SU-DHL-6 (cell line): ENCODE results near the gene GIT2.

Source experiments
- H2AFZ ChIP-seq: fragments of 200-600 bp; sonication (generic); 2 replicates; pipeline ENCODE4 v1.6.1; 2014; ENCODE audit warnings: low read depth, mild to moderate bottlenecking, moderate library complexity, mixed read lengths, antibody characterized with exemption, low read length; ENCODE audit not compliant: severe bottlenecking
- H3F3A ChIP-seq: fragments of 200-600 bp; shearing (Covaris generic); 2 replicates; pipeline ENCODE4 v1.6.0; 2016; ENCODE audit warnings: antibody characterized with exemption, mild to moderate bottlenecking; ENCODE audit not compliant: insufficient read depth
- H3K27ac ChIP-seq: fragments of 200-600 bp; sonication (generic); 2 replicates; pipeline ENCODE4 v1.5.1; 2016; ENCODE audit warnings: low read depth, mild to moderate bottlenecking, low read length, moderate library complexity, mixed read lengths
- H3K27me3 ChIP-seq: fragments of 200-600 bp; sonication (generic), shearing (Covaris generic); 2 replicates; pipeline ENCODE4 v1.6.0; 2014; ENCODE audit warnings: mild to moderate bottlenecking, low read length
- H3K36me3 ChIP-seq: fragments of 200-600 bp; sonication (generic); 2 replicates; pipeline ENCODE4 v1.6.1; 2014; ENCODE audit warnings: mild to moderate bottlenecking, low read length, mixed read lengths
- H3K4me2 ChIP-seq: fragments of 300-600, 200-600 bp; shearing (Covaris generic), sonication (generic); 2 replicates; pipeline ENCODE4 v1.6.0; 2014; ENCODE audit warnings: low read length, low read depth, mild to moderate bottlenecking; ENCODE audit not compliant: poor library complexity, severe bottlenecking
- H3K4me3 ChIP-seq: fragments of 200-600 bp; sonication (generic); 2 replicates; pipeline ENCODE4 v1.5.1; 2014; ENCODE audit warnings: antibody characterized with exemption, low read length, mild to moderate bottlenecking, mixed read lengths; ENCODE audit not compliant: insufficient read depth, poor library complexity, severe bottlenecking
- H3K79me2 ChIP-seq: fragments of 200-600 bp; sonication (generic); 2 replicates; pipeline ENCODE4 v1.6.1; 2014; ENCODE audit warnings: mild to moderate bottlenecking, low read length, moderate library complexity; ENCODE audit not compliant: insufficient read depth
- H3K9ac ChIP-seq: fragments of 200-600 bp; sonication (generic); 2 replicates; pipeline ENCODE4 v1.7.0; 2014; ENCODE audit warnings: mild to moderate bottlenecking, low read length
- H3K9me2 ChIP-seq: fragments of 200-600 bp; sonication (generic); replicated peaks from 2 replicates; pipeline ENCODE4 v1.6.1; 2014; ENCODE audit warnings: low read length; ENCODE audit not compliant: insufficient read depth
- H3K9me3 ChIP-seq: fragments of 200-600 bp; sonication (generic); 2 replicates; pipeline ENCODE4 v1.6.1; 2014; ENCODE audit warnings: low read length, mixed read lengths; ENCODE audit not compliant: insufficient read depth
- H4K20me1 ChIP-seq: fragments of 200-600 bp; sonication (generic); 2 replicates; pipeline ENCODE4 v1.6.1; 2014; ENCODE audit warnings: low read depth, mild to moderate bottlenecking, antibody characterized with exemption, low read length, moderate library complexity, mixed read lengths
- CTCF ChIP-seq: fragments of 200-600 bp; sonication (generic); IDR thresholded peaks from one replicate; pipeline ENCODE4 v1.5.1; 2017; ENCODE audit warnings: antibody characterized with exemption, mild to moderate bottlenecking, low read length, moderate library complexity; ENCODE audit not compliant: insufficient read depth, poor library complexity, severe bottlenecking
- EZH2phosphoT487 ChIP-seq: fragments of 200-600 bp; sonication (generic), shearing (Covaris generic); conservative IDR thresholded peaks from 2 replicates; pipeline ENCODE4 v1.6.1; 2018; ENCODE audit warnings: mild to moderate bottlenecking, antibody characterized with exemption, low read length, moderate library complexity, mixed read lengths

The GIT2 gene

GRCh38 chr12:109958374-109958773, 37.8 kb downstream of the GIT2 start:
- Histone ChIP-seq H3K9me3 (no peaks in the 10 kb centered on the region), H3K9ac (no peak overlapping the region), H2AFZ (no peak overlapping the region), H3K4me3 (no peak overlapping the region), H3K36me3 (peaks cover 31% of the 10 kb centered on the region), H3K79me2 (no peaks in the 10 kb centered on the region), H3F3A (no peaks in the 10 kb centered on the region), H4K20me1 (no peaks in the 10 kb centered on the region), H3K27ac (no peak overlapping the region), H3K4me2 (no peak overlapping the region), H3K27me3 (no peaks in the 10 kb centered on the region), H3K9me2 (no peaks in the 10 kb centered on the region)
- no peak for TF ChIP-seq EZH2phosphoT487
- TF ChIP-seq CTCF, result no peak

- Histone ChIP-seq H3K9me3 (no peaks in the 10 kb centered on the region), H4K20me1 (no peaks in the 10 kb centered on the region), H3K36me3 (peaks cover 36% of the 10 kb centered on the region), H3K4me2 (no peak overlapping the region), H3K27ac (no peak overlapping the region), H3K79me2 (no peaks in the 10 kb centered on the region), H3F3A (no peaks in the 10 kb centered on the region; the same call in 1 of the 2 replicates), H2AFZ (no peak overlapping the region), H3K9me2 (no peaks in the 10 kb centered on the region), H3K9ac (no peak overlapping the region), H3K4me3 (no peak overlapping the region), H3K27me3 (no peaks in the 10 kb centered on the region)
- TF ChIP-seq CTCF (no peak), EZH2phosphoT487 (no peak)
Observed at GRCh38 chr12:109953656-109954055, 42.5 kb downstream of the GIT2 start.

GRCh38 chr12:109952873-109953272, 43.3 kb downstream of the GIT2 start:
- TF ChIP-seq CTCF (no peak), EZH2phosphoT487 (no peak)
- no peaks in the 10 kb centered on the region for H3K9me2 ChIP-seq
- no peaks in the 10 kb centered on the region for H3K79me2 ChIP-seq
- no peaks in the 10 kb centered on the region; the same call in 1 of the 2 replicates for H3F3A ChIP-seq
- H3K27me3 ChIP-seq, result no peaks in the 10 kb centered on the region
- H4K20me1 ChIP-seq, result no peaks in the 10 kb centered on the region
- no peak overlapping the region for H2AFZ ChIP-seq
- no peak overlapping the region for H3K4me2 ChIP-seq
- peaks cover 32% of the 10 kb centered on the region for H3K36me3 ChIP-seq
- no peak overlapping the region for H3K4me3 ChIP-seq
- H3K9ac ChIP-seq, result no peak overlapping the region
- H3K9me3 ChIP-seq, result no peaks in the 10 kb centered on the region
- H3K27ac ChIP-seq, result no peak overlapping the region
